ENCODE measurements around the gene ZBED4. TPM values are rescaled to one million over a fixed set of nuclear protein-coding genes. Genes with fewer than 3 reads are reported as not detected.
A peak's percentile ranks its signal among the peaks of the same experiment; 100 is the strongest.

The ZBED4 gene
- 10 to 100 TPM; 12.8 to 13.8 TPM for total RNA-seq
- 10 to 100 TPM; 14.5 to 19.8 (median 16.3) TPM for polyA plus RNA-seq (ENCODE audit: insufficient read length in 6 of 6)
- long read RNA-seq, donor 1, full-length matches to known transcripts = 12 of 25 reads
- long read RNA-seq, donor 1, partial matches to known transcripts = 0 of 25 reads
- long read RNA-seq, donor 1, other reads (novel, unspliced or antisense) = 13 of 25 reads
- long read RNA-seq, donor 2, full-length matches to known transcripts = 11 of 28 reads
- long read RNA-seq, donor 2, partial matches to known transcripts = 11 of 28 reads
- long read RNA-seq, donor 2, other reads (novel, unspliced or antisense) = 6 of 28 reads
- long read RNA-seq, donor 3, full-length matches to known transcripts = 4 of 4 reads
- long read RNA-seq, donor 3, partial matches to known transcripts = 0 of 4 reads
- long read RNA-seq, donor 3, other reads (novel, unspliced or antisense) = 0 of 4 reads
- long read RNA-seq, donor 4, partial matches to known transcripts = 0 of 1 reads
- long read RNA-seq, donor 4, other reads (novel, unspliced or antisense) = 1 of 1 reads
- long read RNA-seq, donor 5, full-length matches to known transcripts = 6 of 22 reads
- long read RNA-seq, donor 5, partial matches to known transcripts = 7 of 22 reads
- long read RNA-seq, donor 5, other reads (novel, unspliced or antisense) = 9 of 22 reads
- long read RNA-seq, donor 6, full-length matches to known transcripts = 3 of 3 reads
- long read RNA-seq, donor 6, partial matches to known transcripts = 0 of 3 reads
- long read RNA-seq, donor 6, other reads (novel, unspliced or antisense) = 0 of 3 reads
- long read RNA-seq, donor 7, full-length matches to known transcripts = 1 of 1 reads
- long read RNA-seq, donor 7, partial matches to known transcripts = 0 of 1 reads
- long read RNA-seq, donor 7, other reads (novel, unspliced or antisense) = 0 of 1 reads
- long read RNA-seq, donor 8, full-length matches to known transcripts = 9 of 9 reads
- long read RNA-seq, donor 8, partial matches to known transcripts = 0 of 9 reads
- long read RNA-seq, donor 8, other reads (novel, unspliced or antisense) = 0 of 9 reads
- long read RNA-seq, donor 9 = 0 reads
- long read RNA-seq, donor 10, partial matches to known transcripts = 0 of 1 reads
- long read RNA-seq, donor 10, other reads (novel, unspliced or antisense) = 1 of 1 reads
- long read RNA-seq, donor 11, full-length matches to known transcripts = 5 of 5 reads
- long read RNA-seq, donor 11, partial matches to known transcripts = 0 of 5 reads
- long read RNA-seq, donor 11, other reads (novel, unspliced or antisense) = 0 of 5 reads
- long read RNA-seq, donor 12, full-length matches to known transcripts = 6 of 6 reads
- long read RNA-seq, donor 12, partial matches to known transcripts = 0 of 6 reads
- long read RNA-seq, donor 12, other reads (novel, unspliced or antisense) = 0 of 6 reads

- Histone ChIP-seq H3K27ac (peak within 1 kb of the TSS; percentile 94 to 98), H3K4me1 (peaks cover 20 to 56% of the 10 kb centered on the region in 2 donors), H3K36me3 (no peaks in the 10 kb centered on the region), H3K9me3 (no peaks in the 10 kb centered on the region), H3K4me3 (peak within 1 kb of the TSS; percentile 66 to 74), H3K27me3 (peaks cover 20 to 26% of the 10 kb centered on the region in 2 donors)
- no peak for TF ChIP-seq CTCF (IDR thresholded peaks at IDR 0.05)
- intact Hi-C loops (cut with DNase I) = no loop called here
- DNase-seq (peak; percentile 98 to 100 (median 98)), ATAC-seq (peak; percentile 93)
These were observed at the start of gene ZBED4 for GRCh38 chr22:49852898-49853894. TSS of gene ZBED4 (plus strand) at chr22:49853844. CDS start at chr22:49883663, 29,819 bp downstream.

GRCh38 chr22:49807129-49807528, 46.5 kb upstream of the ZBED4 start:
- DNase-seq (no peak), ATAC-seq (no peak)
- no peak overlapping the region for H3K4me3 ChIP-seq
- H3K9me3 ChIP-seq = no peaks in the 10 kb centered on the region
- H3K27ac ChIP-seq = no peak overlapping the region
- H3K36me3 ChIP-seq = peaks cover 0 to 31% of the 10 kb centered on the region in 2 donors
- intact Hi-C loops (cut with DNase I) = no loop called here
- peaks cover 0 to 58% of the 10 kb centered on the region in 2 donors for H3K4me1 ChIP-seq
- no peak for TF ChIP-seq CTCF (IDR thresholded peaks at IDR 0.05)
- H3K27me3 ChIP-seq = no peaks in the 10 kb centered on the region

- Histone ChIP-seq H3K4me1 (peaks cover 0 to 67% of the 10 kb centered on the region in 2 donors), H3K27me3 (no peaks in the 10 kb centered on the region), H3K36me3 (peaks cover 0 to 30% of the 10 kb centered on the region in 2 donors), H3K4me3 (no peak overlapping the region), H3K9me3 (no peaks in the 10 kb centered on the region), H3K27ac (peak overlapping the region in 1 of 2 donors; percentile 65)
- TF ChIP-seq CTCF (IDR thresholded peaks at IDR 0.05) = no peak
- ATAC-seq (peak; percentile 23), DNase-seq (peak in 1 of 4 donors; percentile 26)
- intact Hi-C loops (cut with DNase I) = no loop called here
These were observed 45.6 kb upstream of the ZBED4 start for GRCh38 chr22:49807780-49808708.
